Spinal cord (tissue), 10 donors: ENCODE data around the gene BMPR2. TPM values are rescaled to one million over a fixed set of nuclear protein-coding genes. Genes with fewer than 3 reads are reported as not detected.
"Not testable (repeated sequence)": the region's sequence is repeated elsewhere in the genome, so short reads cannot be mapped to it uniquely, and the experiment has no call there.

Source experiments
- DNase-seq, 6 donors: peaks; one replicate each; pipeline versions ENCODE4 v3.0.0 to v3.0.0-alpha.2; 2013 to 2015; ENCODE audit warnings: low spot score in 6 of 6, low read depth in 4 of 6
- H3K27ac ChIP-seq: one replicate; pipeline ENCODE4 v1.5.1; 2013; ENCODE audit warnings: low read depth, low read length, control low read depth
- H3K27me3 ChIP-seq: one replicate; pipeline ENCODE4 v1.6.1; 2013; ENCODE audit warnings: low read length; ENCODE audit not compliant: control insufficient read depth, insufficient read depth
- H3K36me3 ChIP-seq: one replicate; pipeline ENCODE4 v1.6.1; 2013; ENCODE audit warnings: low read length; ENCODE audit not compliant: control insufficient read depth, insufficient read depth
- H3K4me1 ChIP-seq: one replicate; pipeline ENCODE4 v1.6.1; 2013; ENCODE audit warnings: low read length; ENCODE audit not compliant: control insufficient read depth, insufficient read depth
- H3K4me3 ChIP-seq: one replicate; pipeline ENCODE4 v1.5.1; 2013; ENCODE audit warnings: low read depth, low read length, control low read depth
- H3K9me3 ChIP-seq: one replicate; pipeline ENCODE4 v1.6.1; 2013; ENCODE audit warnings: low read length; ENCODE audit not compliant: control insufficient read depth, insufficient read depth
- WGBS: methylation state at CpG from one replicate; pipeline ENCODE4 v1.1.5; 2013; ENCODE audit warnings: missing lambda C conversion rate; ENCODE audit not compliant: insufficient coverage; 5-methylcytosine and 5-hydroxymethylcytosine counted together
- polyA plus RNA-seq, 2 donors: library from polyadenylated mRNA; unstranded; fragments of 120-200 nt; gene quantifications; one replicate each; pipeline ENCODE4 v1.2.1, GENCODE V29; 2013; ENCODE audit not compliant: insufficient read length in 2 of 2
- total RNA-seq, 2 donors: library from RNA; depleted of rRNA in 1 of 2; stranded (reverse); fragments of 120-200 nt in 1 of 2; fragments of >200 nt in 1 of 2; gene quantifications; one replicate each; pipeline versions ENCODE4 v1.2.3 to v1.2.4, GENCODE V29; 2013 to 2014
- donor health status: healthy.

BMPR2 gene
- total and polyA plus RNA-seq, 4 donors, result 44.5 to 105 (median 54.5) TPM

DNA sequence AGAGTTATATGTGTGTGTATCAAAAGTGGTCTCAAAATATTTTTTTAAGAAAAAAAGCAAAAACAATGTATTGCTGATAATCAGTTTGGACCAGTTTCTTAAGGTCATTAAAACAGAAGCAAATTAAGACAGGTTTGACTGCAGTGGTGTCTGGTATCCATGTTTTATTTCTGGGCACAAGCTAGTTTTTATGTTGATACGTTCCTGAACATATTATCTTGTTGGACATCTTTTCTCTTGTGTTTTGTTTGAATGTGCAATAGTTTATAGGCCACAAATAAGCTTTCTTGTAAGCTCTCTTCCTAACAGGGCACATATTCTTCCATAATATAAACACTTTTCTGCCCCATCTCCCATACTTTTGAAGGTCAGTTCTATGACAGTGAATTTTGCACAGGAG is 184.1 kb downstream of the BMPR2 start:
- no peak overlapping the region for H3K27ac ChIP-seq
- DNase-seq, result no peak
- no peaks in the 10 kb centered on the region for H3K27me3 ChIP-seq
- H3K4me3 ChIP-seq, result no peak overlapping the region
- H3K36me3 ChIP-seq, result peaks cover 22% of the 10 kb centered on the region
- no peaks in the 10 kb centered on the region for H3K4me1 ChIP-seq
- no CpG with 5 or more reads among the region's 1 CpG for WGBS
- H3K9me3 ChIP-seq, result no peaks in the 10 kb centered on the region

DNA sequence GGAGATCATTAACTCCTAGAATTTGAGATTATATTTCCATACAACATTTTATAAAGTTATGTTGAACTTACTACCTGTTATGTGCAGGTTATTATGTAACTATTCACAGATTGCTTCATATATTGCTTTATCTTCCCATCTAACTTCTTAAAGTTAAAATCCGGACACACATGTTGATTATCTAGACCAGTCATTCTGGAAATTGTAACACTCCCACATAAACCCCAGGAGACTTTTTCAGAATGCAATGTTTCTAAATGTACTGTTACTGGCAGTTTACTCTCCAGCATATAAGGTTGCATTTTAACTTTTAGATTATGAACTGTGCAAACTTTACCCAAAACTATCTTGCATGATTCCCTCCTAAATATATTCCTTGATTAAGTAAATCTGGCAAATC is 188.1 kb downstream of the BMPR2 start:
- no peak for DNase-seq
- Histone ChIP-seq H3K4me1 (no peaks in the 10 kb centered on the region), H3K27me3 (no peaks in the 10 kb centered on the region), H3K27ac (no peak overlapping the region), H3K4me3 (no peak overlapping the region), H3K36me3 (peaks cover 4% of the 10 kb centered on the region), H3K9me3 (no peaks in the 10 kb centered on the region)
- no CpG with 5 or more reads among the region's 1 CpG for WGBS

DNA sequence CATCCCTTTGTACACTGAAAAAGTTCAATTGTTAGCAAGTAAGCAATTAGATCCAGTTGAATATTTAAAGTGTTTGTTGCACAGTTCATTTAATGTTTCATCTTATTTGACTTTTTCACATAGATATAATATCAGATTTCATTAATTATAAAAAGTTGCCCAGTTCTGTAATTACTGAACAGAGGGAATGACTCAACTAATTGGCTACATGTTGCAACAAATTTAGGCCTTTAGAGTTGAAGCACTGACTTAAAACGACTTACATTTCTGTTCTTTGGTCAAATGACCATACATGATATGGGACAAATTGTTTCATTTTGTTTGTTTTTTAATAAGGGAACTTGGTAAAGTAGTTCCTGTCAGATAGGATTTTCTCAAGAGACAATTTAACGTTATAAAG is 190.2 kb downstream of the BMPR2 start:
- Histone ChIP-seq H3K36me3 (peaks cover 4% of the 10 kb centered on the region), H3K9me3 (no peaks in the 10 kb centered on the region), H3K27ac (no peak overlapping the region), H3K27me3 (no peaks in the 10 kb centered on the region), H3K4me1 (no peaks in the 10 kb centered on the region), H3K4me3 (no peak overlapping the region)
- WGBS, result no CpG with 5 or more reads among the region's 2 CpGs
- DNase-seq, result no peak

DNA sequence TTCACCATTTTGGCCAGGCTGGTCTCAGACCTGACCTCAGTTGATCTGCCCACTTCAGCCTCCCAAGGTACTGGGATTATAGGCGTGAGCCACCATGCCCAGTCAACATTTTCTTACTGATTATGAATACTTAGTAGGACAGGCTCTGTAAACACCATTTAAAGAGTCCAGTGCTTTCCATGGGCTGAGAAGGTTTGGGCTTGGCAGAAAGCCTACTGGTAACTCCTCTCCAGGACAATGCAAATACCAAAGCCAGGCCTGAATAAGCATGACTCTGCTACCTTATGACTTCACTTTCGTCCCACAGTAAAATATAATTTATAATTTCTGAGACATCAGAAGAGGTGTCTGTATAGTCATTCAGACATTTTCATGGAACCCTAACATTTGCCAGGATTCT is 198.4 kb downstream of the BMPR2 start:
- no peaks in the 10 kb centered on the region for H3K9me3 ChIP-seq
- no peaks in the 10 kb centered on the region for H3K4me1 ChIP-seq
- H3K4me3 ChIP-seq, result no peak overlapping the region
- DNase-seq, result no peak
- WGBS, result no CpG with 5 or more reads among the region's 2 CpGs
- H3K27ac ChIP-seq, result no peak overlapping the region
- no peaks in the 10 kb centered on the region for H3K36me3 ChIP-seq
- H3K27me3 ChIP-seq, result no peaks in the 10 kb centered on the region

DNA sequence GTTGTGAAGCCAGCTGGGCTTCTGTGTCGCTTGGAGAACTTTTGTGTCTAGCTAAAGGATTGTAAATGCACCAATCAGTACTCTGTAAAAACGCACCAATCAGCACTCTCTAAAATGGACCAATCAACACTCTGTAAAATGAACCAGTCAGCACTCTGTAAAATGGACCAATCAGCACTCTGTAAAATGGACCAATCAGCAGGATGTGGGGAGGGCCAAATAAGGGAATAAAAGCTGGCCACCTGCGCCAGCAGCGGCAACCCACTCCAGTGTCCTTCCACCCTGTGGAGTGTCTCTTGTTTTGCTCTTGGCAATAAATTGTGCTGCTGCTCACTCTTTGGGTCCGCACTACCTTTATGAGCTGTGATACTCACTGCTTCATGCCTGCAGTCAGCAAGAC is 199.1 kb downstream of the BMPR2 start:
- WGBS, result 93% methylated on average over 4 of the region's 5 CpGs
- H3K4me1 ChIP-seq, H3K4me3 ChIP-seq, H3K27ac ChIP-seq, H3K36me3 ChIP-seq, H3K9me3 ChIP-seq, DNase-seq, H3K27me3 ChIP-seq: not testable (repeated sequence)

DNA sequence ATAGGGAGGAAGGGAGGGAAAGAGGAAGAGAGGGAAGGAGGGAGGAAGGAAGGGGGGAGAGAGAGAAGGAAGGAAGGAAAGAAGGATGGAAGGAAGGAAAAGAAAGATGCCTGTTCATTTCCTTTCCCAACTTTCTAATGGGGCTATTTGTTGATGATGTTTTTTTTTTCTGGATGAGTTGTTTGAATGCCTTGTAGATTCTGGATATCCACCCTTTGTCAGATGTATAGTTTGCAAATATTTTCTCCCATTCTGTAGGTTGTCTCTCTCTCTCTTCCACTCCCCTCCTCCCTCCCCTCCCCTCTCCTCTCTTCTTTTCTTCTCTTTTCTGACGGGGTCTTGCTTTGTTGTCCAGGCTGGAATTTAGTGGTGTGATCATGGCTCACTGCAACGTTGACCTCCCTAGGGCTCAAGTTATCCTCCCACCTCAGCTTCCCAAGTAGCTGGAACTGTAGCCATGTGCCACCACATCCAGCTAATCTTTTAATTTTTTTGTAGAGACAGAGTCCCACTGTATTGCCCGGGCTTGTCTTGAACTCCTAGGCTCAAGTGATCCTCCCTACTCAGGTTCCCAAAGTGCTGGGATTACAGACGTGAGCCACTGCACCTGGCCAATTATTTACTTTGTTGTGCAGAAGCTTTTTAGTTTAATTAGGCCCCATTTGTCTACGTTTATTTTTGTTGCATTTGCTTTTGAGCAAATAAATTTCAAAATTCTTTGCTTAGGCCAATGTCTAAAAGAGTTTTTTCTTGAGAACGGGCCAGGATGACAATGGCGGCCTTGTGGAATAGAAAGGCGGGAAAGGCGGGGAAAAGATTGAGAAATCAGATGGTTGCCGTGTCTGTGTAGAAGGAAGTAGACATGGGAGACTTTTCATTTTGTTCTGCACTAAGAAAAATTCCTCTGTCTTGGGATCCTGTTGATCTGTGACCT is 201.4 kb downstream of the BMPR2 start:
- Histone ChIP-seq H3K4me3 (no peak overlapping the region), H3K36me3 (no peaks in the 10 kb centered on the region), H3K27me3 (no peaks in the 10 kb centered on the region), H3K9me3 (no peaks in the 10 kb centered on the region), H3K27ac (no peak overlapping the region), H3K4me1 (no peaks in the 10 kb centered on the region)
- 93% methylated on average over 4 of the region's 10 CpGs for WGBS
- DNase-seq, result no peak

GRCh38 chr2:202582846-202583245 is 206.7 kb downstream of the BMPR2 start:
- not testable (repeated sequence) for H3K4me1 ChIP-seq, DNase-seq, H3K36me3 ChIP-seq, H3K27ac ChIP-seq, H3K27me3 ChIP-seq, H3K4me3 ChIP-seq, H3K9me3 ChIP-seq
- no CpG with 5 or more reads among the region's 7 CpGs for WGBS

DNA sequence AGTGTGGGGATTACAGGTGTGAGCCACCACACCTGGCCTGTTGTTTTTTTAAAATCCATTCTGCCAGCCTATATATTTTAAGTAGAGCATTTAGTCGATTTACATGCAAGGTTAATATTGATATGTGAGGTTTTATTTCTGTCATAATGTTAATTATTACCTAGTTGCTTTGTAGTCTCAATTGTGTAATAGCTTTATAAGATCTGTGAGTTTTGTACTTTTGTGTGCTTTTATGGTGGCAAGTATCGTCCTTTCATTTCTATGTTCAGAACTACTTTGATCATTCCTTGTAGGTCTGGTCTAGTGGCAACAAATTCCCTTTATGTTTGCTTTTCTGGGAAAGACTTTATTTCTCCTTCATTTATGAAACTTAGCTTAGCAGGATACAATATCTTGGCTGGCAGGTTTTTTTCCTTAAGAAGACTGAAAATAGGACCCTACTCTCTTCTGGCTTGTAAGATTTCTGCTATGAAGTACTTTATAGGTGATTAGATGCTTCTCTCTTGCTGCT is 207.6 kb downstream of the BMPR2 start:
- DNase-seq, result no peak
- no peaks in the 10 kb centered on the region for H3K36me3 ChIP-seq
- H3K4me1 ChIP-seq, result peaks cover 3% of the 10 kb centered on the region
- no CpG with 5 or more reads among the region's 2 CpGs for WGBS
- no peak overlapping the region for H3K4me3 ChIP-seq
- no peaks in the 10 kb centered on the region for H3K27me3 ChIP-seq
- no peak overlapping the region for H3K27ac ChIP-seq
- H3K9me3 ChIP-seq, result no peaks in the 10 kb centered on the region

- H3K9me3 ChIP-seq, result no peaks in the 10 kb centered on the region
- peak in 5 of 6 donors; percentile 43 to 95 (median 60) for DNase-seq
- H3K4me1 ChIP-seq, result peaks cover 9% of the 10 kb centered on the region
- no peaks in the 10 kb centered on the region for H3K27me3 ChIP-seq
- WGBS, result 32% methylated on average over 14 of the region's 17 CpGs
- H3K36me3 ChIP-seq, result no peaks in the 10 kb centered on the region
- H3K27ac ChIP-seq, result no peak overlapping the region
- H3K4me3 ChIP-seq, result peak overlapping the region; percentile 35
These were observed 212.8 kb downstream of the BMPR2 start for GRCh38 chr2:202588647-202589581.
